ENCODE measurements around the gene TMEM106A.
"Not testable (repeated sequence)": the region's sequence is repeated elsewhere in the genome, so short reads cannot be mapped to it uniquely, and the experiment has no call there.

Gene TMEM106A, protein sequence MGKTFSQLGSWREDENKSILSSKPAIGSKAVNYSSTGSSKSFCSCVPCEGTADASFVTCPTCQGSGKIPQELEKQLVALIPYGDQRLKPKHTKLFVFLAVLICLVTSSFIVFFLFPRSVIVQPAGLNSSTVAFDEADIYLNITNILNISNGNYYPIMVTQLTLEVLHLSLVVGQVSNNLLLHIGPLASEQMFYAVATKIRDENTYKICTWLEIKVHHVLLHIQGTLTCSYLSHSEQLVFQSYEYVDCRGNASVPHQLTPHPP

DNA sequence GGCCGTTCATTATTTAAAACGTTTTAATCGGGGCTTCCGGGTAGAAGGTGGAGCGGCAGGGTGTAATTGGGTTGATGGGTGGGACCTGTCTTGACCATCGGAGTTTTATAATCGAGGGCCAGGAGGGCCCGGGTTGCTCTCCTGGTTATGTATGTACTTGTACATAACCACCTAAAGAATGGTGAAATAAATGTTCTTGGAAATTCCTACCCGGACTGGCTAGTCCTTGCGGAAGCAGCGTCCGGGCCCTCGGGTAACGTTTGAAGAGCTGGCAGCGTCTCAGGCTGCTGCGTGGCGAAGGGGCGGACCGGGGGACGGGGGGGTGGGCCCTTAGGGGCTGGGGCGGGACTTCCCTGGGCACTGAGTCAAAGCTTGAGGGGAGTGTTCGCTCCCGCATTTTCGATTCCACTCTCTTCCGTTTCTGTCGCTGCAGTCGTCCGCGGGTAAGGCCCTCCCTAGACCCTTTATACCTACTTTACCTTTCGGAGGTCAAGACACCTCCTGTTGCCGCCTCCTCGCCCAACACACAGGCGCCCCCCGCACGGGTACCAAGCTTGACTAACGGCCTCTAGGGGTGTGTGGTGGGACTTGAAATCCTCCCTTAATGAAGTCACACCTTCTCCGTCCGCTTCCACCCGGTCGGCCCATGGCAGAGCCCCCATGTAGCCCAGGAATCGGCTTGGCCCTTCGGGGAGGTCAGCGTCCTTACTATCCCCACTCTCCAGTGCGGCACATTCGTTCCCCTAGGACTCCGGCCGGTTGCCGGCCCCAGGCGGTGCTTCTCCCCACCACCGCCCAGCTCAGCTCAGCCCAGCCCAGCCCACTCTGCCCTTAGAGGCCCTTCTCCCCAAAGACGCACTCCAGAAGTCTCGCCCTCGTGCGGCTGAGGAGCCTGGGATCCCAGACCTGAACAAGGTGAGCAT, at the start of gene TMEM106A:
TMEM106A (plus strand) TSS at position 396 of the 923 bp plus-strand sequence. CDS start 1,167 bp downstream, outside the sequence.
- no peaks in the 10 kb centered on the region for H3K27me3 ChIP-seq (ENCODE audit: control insufficient read depth, insufficient read depth, low read length)
- H3K4me1 ChIP-seq (ENCODE audit: control insufficient read depth, insufficient read depth, low read length): peaks cover 5% of the 10 kb centered on the region
- H3K4me3 ChIP-seq (ENCODE audit: low read depth, low read length): peak within 1 kb of the TSS; percentile 81
- H3K36me3 ChIP-seq (ENCODE audit: control insufficient read depth, insufficient read depth, low read length): no peaks in the 10 kb centered on the region
- peak within 1 kb of the TSS; percentile 83 for H3K9ac ChIP-seq (ENCODE audit: low read depth, low read length)
- no peaks in the 10 kb centered on the region for H3K9me3 ChIP-seq (ENCODE audit: control insufficient read depth, insufficient read depth, low read length)

DNA sequence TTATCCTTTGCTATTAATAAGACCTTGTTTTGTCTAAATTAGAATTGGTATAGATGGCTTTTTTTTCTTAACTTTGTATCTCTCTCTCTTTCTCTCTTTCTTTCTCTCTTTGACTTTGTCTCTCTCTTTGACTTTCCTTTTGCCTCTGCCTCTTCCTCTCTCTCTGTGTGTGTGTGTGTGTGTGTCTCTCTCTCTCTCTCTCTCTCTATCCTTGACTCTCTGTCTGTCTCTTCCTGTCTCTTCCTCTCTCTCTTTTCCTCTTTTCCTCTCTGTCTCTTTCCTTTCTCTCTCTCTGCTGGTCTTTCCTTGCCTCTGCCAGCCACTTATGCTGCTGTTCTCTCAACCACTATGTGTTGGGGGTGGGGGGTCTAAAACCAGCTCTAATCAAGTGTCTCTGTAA, 45.7 kb upstream of the TMEM106A start:
- H3K4me1 ChIP-seq (ENCODE audit: control insufficient read depth, insufficient read depth, low read length); H3K4me3 ChIP-seq (ENCODE audit: low read depth, low read length); H3K36me3 ChIP-seq (ENCODE audit: control insufficient read depth, insufficient read depth, low read length); H3K9me3 ChIP-seq (ENCODE audit: control insufficient read depth, insufficient read depth, low read length); H3K27me3 ChIP-seq (ENCODE audit: control insufficient read depth, insufficient read depth, low read length); H3K9ac ChIP-seq (ENCODE audit: low read depth, low read length): not testable (repeated sequence)

DNA sequence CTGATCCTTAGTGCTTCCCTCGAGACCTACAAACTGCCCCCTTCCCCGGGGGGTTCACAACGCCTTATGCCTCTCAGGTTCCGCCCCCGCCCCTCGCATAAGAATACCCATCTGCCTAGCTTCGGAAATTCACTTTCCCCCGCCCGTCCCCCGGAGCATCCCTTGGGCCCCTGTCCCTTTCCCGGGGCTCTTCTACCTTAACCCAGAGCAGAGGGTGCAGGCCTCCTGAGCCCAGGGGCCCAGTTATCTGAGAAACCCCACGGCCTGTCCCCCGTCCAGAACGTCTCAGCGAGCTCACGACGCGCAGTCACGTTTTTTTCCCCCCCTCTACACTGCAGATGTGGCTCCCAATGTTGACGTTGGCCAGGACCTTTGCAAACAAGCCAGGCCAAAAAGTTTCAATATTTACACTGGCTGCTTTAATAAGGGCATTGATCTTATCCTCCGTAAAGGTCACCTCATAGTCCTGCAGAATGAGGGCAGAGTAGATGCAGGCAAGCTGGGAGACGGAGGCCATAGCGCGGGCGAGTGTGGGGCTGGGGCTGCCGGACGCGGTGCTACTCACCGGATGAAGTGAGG, 42.0 kb upstream of the TMEM106A start:
- Histone ChIP-seq H3K9ac (ENCODE audit: low read depth, low read length) (peak overlapping the region; percentile 37), H3K9me3 (ENCODE audit: control insufficient read depth, insufficient read depth, low read length) (no peaks in the 10 kb centered on the region), H3K36me3 (ENCODE audit: control insufficient read depth, insufficient read depth, low read length) (no peaks in the 10 kb centered on the region), H3K27me3 (ENCODE audit: control insufficient read depth, insufficient read depth, low read length) (no peaks in the 10 kb centered on the region), H3K4me3 (ENCODE audit: low read depth, low read length) (peak overlapping the region; percentile 99), H3K4me1 (ENCODE audit: control insufficient read depth, insufficient read depth, low read length) (no peaks in the 10 kb centered on the region)

DNA sequence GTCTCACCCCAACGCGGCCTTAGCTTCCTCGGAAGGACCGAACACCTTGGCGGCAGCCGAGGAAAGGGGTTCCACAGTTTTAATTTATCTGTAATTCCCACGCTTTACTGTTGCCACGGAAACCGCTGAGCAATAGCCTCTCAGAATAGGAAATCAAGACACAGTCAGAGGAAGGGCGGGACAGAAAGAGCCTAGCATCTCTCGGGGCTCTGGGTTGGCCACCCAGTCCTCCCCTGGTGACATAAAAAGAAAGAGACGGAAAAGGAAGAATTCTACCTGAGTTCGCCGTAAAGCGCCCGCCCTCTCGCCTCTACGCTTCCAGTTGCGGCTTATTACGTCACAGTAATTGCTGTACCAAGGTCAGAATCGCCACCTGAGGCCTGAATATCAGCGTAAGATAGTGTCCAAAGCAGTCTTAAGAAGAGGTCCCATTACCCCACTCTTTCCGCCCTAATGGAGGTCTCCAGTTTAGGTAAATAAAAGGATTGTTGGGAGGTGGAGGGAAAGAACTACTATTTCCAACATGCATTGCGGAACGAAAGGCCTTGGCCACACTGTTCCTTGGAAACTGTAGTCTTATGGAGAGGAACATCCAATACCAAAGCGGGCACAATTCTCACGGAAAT, 41.4 kb upstream of the TMEM106A start:
- H3K27me3 ChIP-seq (ENCODE audit: control insufficient read depth, insufficient read depth, low read length): no peaks in the 10 kb centered on the region
- H3K9ac ChIP-seq (ENCODE audit: low read depth, low read length): peak overlapping the region; percentile 83
- peak overlapping the region; percentile 99 for H3K4me3 ChIP-seq (ENCODE audit: low read depth, low read length)
- H3K36me3 ChIP-seq (ENCODE audit: control insufficient read depth, insufficient read depth, low read length): no peaks in the 10 kb centered on the region
- no peaks in the 10 kb centered on the region for H3K4me1 ChIP-seq (ENCODE audit: control insufficient read depth, insufficient read depth, low read length)
- H3K9me3 ChIP-seq (ENCODE audit: control insufficient read depth, insufficient read depth, low read length): no peaks in the 10 kb centered on the region

DNA sequence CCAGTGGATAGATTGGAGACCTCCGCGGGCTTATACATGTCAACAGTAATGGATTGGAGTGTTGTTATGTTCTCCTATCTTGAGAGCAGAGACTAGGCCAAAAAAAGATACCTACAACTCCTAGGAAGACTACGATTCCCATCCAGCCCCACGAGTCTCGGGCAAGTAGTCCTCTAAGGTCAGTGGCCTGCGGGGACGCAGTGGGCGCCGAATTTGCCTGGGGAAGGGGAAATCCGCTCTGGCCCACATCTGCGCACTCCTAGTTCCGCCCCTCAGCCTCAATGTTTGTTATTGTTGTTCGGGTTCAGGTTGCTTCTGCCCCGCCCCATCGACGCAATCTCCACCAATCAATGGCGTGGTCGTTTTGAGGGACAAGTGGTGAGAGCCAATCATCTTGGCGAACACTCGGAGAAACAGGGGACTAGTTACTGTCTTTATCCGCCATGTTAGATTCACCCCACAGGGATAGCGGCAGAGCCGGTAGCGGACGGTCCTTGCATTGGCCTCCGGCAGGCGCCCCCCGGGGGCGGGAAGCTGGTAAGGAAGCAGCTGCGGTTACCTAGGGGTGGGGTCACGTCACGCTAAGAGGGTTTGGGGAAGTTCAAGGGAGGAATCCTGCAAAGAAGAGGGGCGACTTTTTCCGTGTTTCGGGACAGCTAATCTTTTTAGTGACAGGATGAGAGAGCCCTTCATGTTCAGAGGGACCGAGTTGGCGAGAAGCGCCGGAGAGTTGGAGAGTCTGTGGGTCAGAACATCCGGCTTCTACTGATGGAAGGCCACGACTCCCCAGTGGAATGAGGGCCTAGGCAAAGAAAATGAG, 40.7 kb upstream of the TMEM106A start, which contains the start of gene NBR1:
NBR1 (plus strand) TSS at position 449 of the 820 bp plus-strand sequence. CDS start 4,586 bp downstream, outside the sequence.
- Histone ChIP-seq H3K9ac (ENCODE audit: low read depth, low read length) (peak within 1 kb of the TSS; percentile 83), H3K36me3 (ENCODE audit: control insufficient read depth, insufficient read depth, low read length) (no peaks in the 10 kb centered on the region), H3K9me3 (ENCODE audit: control insufficient read depth, insufficient read depth, low read length) (no peaks in the 10 kb centered on the region), H3K4me1 (ENCODE audit: control insufficient read depth, insufficient read depth, low read length) (no peaks in the 10 kb centered on the region), H3K4me3 (ENCODE audit: low read depth, low read length) (peak within 1 kb of the TSS; percentile 99), H3K27me3 (ENCODE audit: control insufficient read depth, insufficient read depth, low read length) (no peaks in the 10 kb centered on the region)

DNA sequence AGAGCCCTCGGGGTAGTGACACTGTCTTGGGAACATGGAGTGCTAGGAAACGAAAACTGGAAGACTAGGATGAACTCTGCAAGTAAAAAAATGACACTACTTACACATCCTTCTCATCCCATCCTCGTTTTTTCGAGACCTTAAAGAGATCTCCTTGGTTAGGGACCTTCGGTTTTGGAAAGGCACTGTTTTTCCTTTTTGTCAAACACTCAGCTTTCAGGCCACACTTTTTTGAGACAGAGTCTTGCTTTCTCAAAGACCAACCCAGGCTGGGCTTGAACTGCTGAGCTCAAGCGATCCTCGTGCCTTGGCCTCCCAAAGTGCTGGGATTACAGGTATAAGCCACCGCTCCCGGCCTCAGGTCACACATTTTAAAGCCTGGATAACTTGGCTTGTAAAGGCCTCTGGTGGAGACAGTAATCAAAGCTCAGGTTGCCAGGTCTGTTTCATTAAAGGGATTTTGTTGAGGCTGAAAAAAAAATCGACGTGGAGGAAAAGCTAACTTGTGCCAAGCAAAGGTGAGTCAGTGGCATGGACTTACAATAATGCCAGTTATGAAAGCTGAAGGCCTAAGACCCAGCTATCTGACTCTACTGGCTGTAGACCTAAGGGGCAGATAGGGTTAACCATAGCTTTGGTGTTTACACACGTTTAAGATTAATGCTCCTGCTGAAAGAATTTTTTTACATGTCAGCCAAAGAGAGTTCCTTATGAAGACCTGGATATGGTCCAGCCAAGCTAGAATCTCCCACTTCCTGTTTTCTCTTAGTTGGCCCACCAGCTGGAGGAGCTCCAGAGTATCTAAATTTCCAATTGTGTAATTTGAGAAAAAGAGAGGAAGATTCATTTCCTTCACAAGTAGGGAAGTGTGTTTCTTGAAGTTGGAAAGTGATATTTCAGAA, 39.8 kb upstream of the TMEM106A start:
- Histone ChIP-seq H3K9ac (ENCODE audit: low read depth, low read length) (peak overlapping the region; percentile 38), H3K27me3 (ENCODE audit: control insufficient read depth, insufficient read depth, low read length) (no peaks in the 10 kb centered on the region), H3K4me1 (ENCODE audit: control insufficient read depth, insufficient read depth, low read length) (no peaks in the 10 kb centered on the region), H3K36me3 (ENCODE audit: control insufficient read depth, insufficient read depth, low read length) (no peaks in the 10 kb centered on the region), H3K4me3 (ENCODE audit: low read depth, low read length) (peak overlapping the region; percentile 99), H3K9me3 (ENCODE audit: control insufficient read depth, insufficient read depth, low read length) (no peaks in the 10 kb centered on the region)

DNA sequence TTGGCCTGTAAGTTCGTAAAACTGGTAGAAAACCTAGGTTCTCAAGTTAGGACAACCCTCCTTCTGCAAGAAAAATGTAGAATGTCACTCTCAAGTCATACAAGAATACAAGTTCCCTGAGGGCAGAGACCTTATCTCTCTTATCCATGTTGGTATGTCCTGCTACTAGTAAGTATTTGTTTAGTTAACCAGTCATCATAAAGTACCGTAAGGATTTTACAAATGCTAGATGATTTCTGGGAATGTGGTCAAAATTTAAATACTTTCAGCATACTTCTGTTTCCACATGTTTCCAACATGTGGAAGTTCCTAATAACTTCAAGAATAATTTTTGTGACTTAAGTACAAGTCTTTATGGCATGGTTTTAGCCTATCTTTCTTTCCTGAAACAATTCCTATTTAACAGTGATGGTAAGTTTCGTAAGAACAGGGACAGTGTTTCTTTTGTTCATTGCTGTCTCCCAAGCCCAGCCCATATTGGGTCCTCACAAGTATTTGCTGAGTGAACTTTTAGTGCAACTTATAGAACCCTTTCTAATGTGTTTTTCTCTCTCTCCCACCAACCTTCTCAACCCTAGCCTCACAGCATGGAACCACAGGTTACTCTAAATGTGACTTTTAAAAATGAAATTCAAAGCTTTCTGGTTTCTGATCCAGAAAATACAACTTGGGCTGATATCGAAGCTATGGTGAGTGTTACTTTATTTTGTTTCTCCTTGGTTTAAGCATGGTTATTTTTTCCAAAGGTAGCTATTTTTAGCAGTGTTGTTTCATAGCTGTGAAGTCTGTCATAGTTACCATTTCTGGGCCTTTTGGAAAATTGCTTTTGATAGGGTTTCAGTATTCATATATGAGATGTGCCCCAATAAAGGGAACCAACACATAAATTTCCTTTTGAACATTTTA, 36.2 kb upstream of the TMEM106A start:
- Histone ChIP-seq H3K27me3 (ENCODE audit: control insufficient read depth, insufficient read depth, low read length) (no peaks in the 10 kb centered on the region), H3K4me3 (ENCODE audit: low read depth, low read length) (no peak overlapping the region), H3K4me1 (ENCODE audit: control insufficient read depth, insufficient read depth, low read length) (no peaks in the 10 kb centered on the region), H3K9me3 (ENCODE audit: control insufficient read depth, insufficient read depth, low read length) (no peaks in the 10 kb centered on the region), H3K36me3 (ENCODE audit: control insufficient read depth, insufficient read depth, low read length) (no peaks in the 10 kb centered on the region), H3K9ac (ENCODE audit: low read depth, low read length) (no peak overlapping the region)

DNA sequence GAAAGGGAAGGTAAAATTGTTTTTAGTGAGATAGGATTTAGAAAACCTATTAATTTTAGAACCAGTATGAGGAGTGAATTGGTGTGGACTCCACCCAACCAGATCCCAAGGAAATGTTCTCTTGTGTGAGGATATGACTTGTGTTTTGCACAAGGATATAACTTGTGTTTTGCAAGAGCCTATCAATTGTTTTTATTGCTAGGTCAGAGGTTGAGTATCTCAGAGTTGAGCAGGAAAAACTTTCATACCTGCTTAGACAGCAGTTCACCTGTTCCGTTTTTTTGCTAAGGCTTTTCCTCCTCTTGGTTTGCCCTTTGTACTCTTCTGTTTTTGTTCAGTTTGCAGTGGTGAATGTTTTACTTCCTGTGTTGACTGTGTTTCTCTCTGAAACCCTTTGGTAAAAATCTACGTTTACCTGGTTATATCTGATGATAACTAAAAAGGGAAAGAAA, 35.5 kb upstream of the TMEM106A start:
- Histone ChIP-seq H3K36me3 (ENCODE audit: control insufficient read depth, insufficient read depth, low read length) (no peaks in the 10 kb centered on the region), H3K9ac (ENCODE audit: low read depth, low read length) (no peak overlapping the region), H3K4me3 (ENCODE audit: low read depth, low read length) (no peak overlapping the region), H3K9me3 (ENCODE audit: control insufficient read depth, insufficient read depth, low read length) (no peaks in the 10 kb centered on the region), H3K27me3 (ENCODE audit: control insufficient read depth, insufficient read depth, low read length) (no peaks in the 10 kb centered on the region), H3K4me1 (ENCODE audit: control insufficient read depth, insufficient read depth, low read length) (no peaks in the 10 kb centered on the region)

DNA sequence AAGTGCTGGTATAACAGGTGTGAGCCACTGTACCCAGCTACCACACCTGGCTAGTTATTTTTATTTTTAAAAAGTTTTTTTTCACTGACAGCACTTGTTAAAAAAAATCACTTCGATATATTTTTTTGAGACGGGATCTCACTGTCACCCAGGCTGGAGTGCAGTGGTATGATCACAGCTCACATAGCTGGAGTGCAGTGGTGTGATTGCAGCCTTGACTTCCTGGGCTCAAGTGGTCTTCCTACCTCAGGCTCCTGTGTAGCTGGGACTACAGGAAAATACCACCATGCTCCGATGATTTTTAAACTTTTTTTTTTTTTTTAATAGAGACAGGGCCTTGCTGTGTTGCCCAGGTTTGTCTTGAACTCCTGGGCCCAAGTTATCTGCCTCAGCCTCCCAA, 27.8 kb upstream of the TMEM106A start:
- Histone ChIP-seq H3K36me3 (ENCODE audit: control insufficient read depth, insufficient read depth, low read length) (peaks cover 2% of the 10 kb centered on the region), H3K4me3 (ENCODE audit: low read depth, low read length) (no peak overlapping the region), H3K4me1 (ENCODE audit: control insufficient read depth, insufficient read depth, low read length) (no peaks in the 10 kb centered on the region), H3K27me3 (ENCODE audit: control insufficient read depth, insufficient read depth, low read length) (no peaks in the 10 kb centered on the region), H3K9me3 (ENCODE audit: control insufficient read depth, insufficient read depth, low read length) (no peaks in the 10 kb centered on the region), H3K9ac (ENCODE audit: low read depth, low read length) (no peak overlapping the region)

Measured in iPS-15b (cell line).